GM18505 (cell line): ENCODE measurements around the gene SYNDIG1.

Experiments
- ATAC-seq: cut with Tn5 transposase; IDR thresholded peaks from one replicate; pipeline ENCODE4 v1.9.1; 2021; ENCODE audit not compliant: unreplicated experiment
- POLR2A ChIP-seq: IDR thresholded peaks from 4 replicates; pipeline ENCODE4 v1.6.1; 2011; ENCODE audit warnings: borderline replicate concordance; ENCODE audit not compliant: insufficient read depth, insufficient read length; ENCODE audit errors: extremely low read depth

Gene SYNDIG1

GRCh38 chr20:24470746-24471582 is 1.5 kb downstream of the SYNDIG1 start:
- no peak for ATAC-seq
- no peak for TF ChIP-seq POLR2A

- ATAC-seq, result no peak
- no peak for TF ChIP-seq POLR2A
These were observed 3.0 kb downstream of the SYNDIG1 start for GRCh38 chr20:24472426-24472825.

- no peak for TF ChIP-seq POLR2A
- ATAC-seq, result no peak
These were observed 4.2 kb downstream of the SYNDIG1 start for GRCh38 chr20:24473435-24474223.

GRCh38 chr20:24477831-24478547 is 8.6 kb downstream of the SYNDIG1 start:
- no peak for ATAC-seq

GRCh38 chr20:24478584-24478983 is 9.2 kb downstream of the SYNDIG1 start:
- no peak for ATAC-seq
- no peak for TF ChIP-seq POLR2A

More at GRCh38 chr20:24477831-24478547, 8.6 kb downstream of the SYNDIG1 start:
- no peak for TF ChIP-seq POLR2A

GRCh38 chr20:24479106-24479505 is 9.7 kb downstream of the SYNDIG1 start:
- ATAC-seq, result no peak
- no peak for TF ChIP-seq POLR2A

- no peak for ATAC-seq
- no peak for TF ChIP-seq POLR2A
These were observed 10.2 kb downstream of the SYNDIG1 start for GRCh38 chr20:24479595-24479994.

GRCh38 chr20:24480509-24480908 is 11.1 kb downstream of the SYNDIG1 start:
- TF ChIP-seq POLR2A, result no peak
- no peak for ATAC-seq

- TF ChIP-seq POLR2A, result no peak
- ATAC-seq, result no peak
These were observed 11.7 kb downstream of the SYNDIG1 start for GRCh38 chr20:24481173-24481572.

GRCh38 chr20:24483435-24484080 is 14.1 kb downstream of the SYNDIG1 start:
- ATAC-seq, result no peak
- TF ChIP-seq POLR2A, result no peak

- ATAC-seq, result no peak
- TF ChIP-seq POLR2A, result no peak
These were observed 14.6 kb downstream of the SYNDIG1 start for GRCh38 chr20:24484081-24484450.

GRCh38 chr20:24485981-24486380 is 16.6 kb downstream of the SYNDIG1 start:
- TF ChIP-seq POLR2A, result no peak
- no peak for ATAC-seq

GRCh38 chr20:24487240-24487639 is 17.8 kb downstream of the SYNDIG1 start:
- no peak for ATAC-seq
- TF ChIP-seq POLR2A, result no peak
